Tibial nerve (tissue), 4 donors: ENCODE measurements around the gene CASP9. TPM values are rescaled to one million over a fixed set of nuclear protein-coding genes. Genes with fewer than 3 reads are reported as not detected.

Experiments used
- DNase-seq, 2 donors: peaks; one replicate each; pipeline ENCODE4 v3.0.0-alpha.2; 2019; ENCODE audit warnings: low spot score in 2 of 2
- H3K27ac ChIP-seq, 4 donors: fragments of 200-600 bp; sonication (generic) in 3 of 4; one replicate each; pipeline ENCODE4 v1.5.1; 2017 to 2019; ENCODE audit warnings: mild to moderate bottlenecking in 1 of 4
- H3K27me3 ChIP-seq, 2 donors: fragments of 200-600 bp; sonication (generic) in 1 of 2; one replicate each; pipeline versions ENCODE4 v1.5.1 to v1.6.0; 2017 to 2019
- H3K36me3 ChIP-seq, 3 donors: fragments of 200-600 bp; sonication (generic); one replicate each; pipeline ENCODE4 v1.5.1; 2018 to 2019
- H3K4me1 ChIP-seq, 4 donors: fragments of 200-600 bp; sonication (generic) in 3 of 4; one replicate each; pipeline ENCODE4 v1.5.1; 2017 to 2019
- H3K4me3 ChIP-seq, 4 donors: fragments of 200-600 bp; sonication (generic) in 3 of 4; one replicate each; pipeline ENCODE4 v1.5.1; 2017 to 2019; ENCODE audit warnings: mild to moderate bottlenecking in 1 of 4, moderate library complexity in 1 of 4
- H3K9me3 ChIP-seq, 4 donors: fragments of 200-600 bp; sonication (generic) in 3 of 4; one replicate each; pipeline ENCODE4 v1.5.1; 2017 to 2019
- EP300 ChIP-seq, 2 donors: sonication (generic); formaldehyde crosslinking; IDR thresholded peaks; one replicate each; pipeline ENCODE4 v1.6.1; 2017; ENCODE audit warnings: antibody characterized with exemption in 2 of 2, mild to moderate bottlenecking in 1 of 2
- POLR2A ChIP-seq, 2 donors: fragments of 450-650 bp; IDR thresholded peaks; one replicate each; pipeline ENCODE4 v1.6.1; 2017; ENCODE audit warnings: antibody characterized with exemption in 2 of 2, mild to moderate bottlenecking in 2 of 2, moderate library complexity in 2 of 2
- WGBS, 2 donors: methylation state at CpG; one replicate each; pipeline ENCODE4 v1.1.5; 2018; 5-methylcytosine and 5-hydroxymethylcytosine counted together
- total RNA-seq, 4 donors: library from RNA; depleted of rRNA; stranded (reverse); fragments of >200 nt; gene quantifications; one replicate each; pipeline ENCODE4 v1.1.0, GENCODE V29; 2016
- TF ChIP-seq, protein P1 (sequence below), 5 experiments: fragments of 200-600 bp in 3 of 5; fragments of 450-650 bp in 2 of 5; sonication (generic) in 3 of 5; IDR thresholded peaks; one replicate each; pipeline ENCODE4 v1.5.1; 2016 to 2019; ENCODE audit warnings: antibody characterized with exemption in 5 of 5, mild to moderate bottlenecking in 3 of 5, moderate library complexity in 2 of 5

The CASP9 gene
- total RNA-seq, 4 donors from 2014 or later = 39.6 to 82.8 (median 51.7) TPM

DNA sequence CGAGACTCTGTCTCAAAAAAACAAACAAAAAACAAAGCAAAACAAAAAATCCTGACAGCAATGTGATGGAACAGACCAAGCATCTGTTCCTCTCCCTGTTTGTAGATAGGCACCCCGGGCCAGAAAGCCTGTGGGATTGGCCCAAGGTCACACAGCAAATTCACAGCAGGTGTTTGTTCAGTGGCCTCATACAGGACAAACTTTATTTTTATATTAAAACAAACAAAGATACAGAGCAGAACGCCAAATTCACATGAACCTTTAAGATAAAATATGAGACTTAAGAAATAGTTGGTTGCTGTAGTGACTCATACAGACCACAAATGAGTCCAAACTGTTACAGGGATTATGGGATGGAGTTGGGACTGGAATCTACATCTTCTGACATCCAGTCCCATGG, 69.8 kb downstream of the CASP9 start:
- no peak overlapping the region for H3K27ac ChIP-seq

DNA sequence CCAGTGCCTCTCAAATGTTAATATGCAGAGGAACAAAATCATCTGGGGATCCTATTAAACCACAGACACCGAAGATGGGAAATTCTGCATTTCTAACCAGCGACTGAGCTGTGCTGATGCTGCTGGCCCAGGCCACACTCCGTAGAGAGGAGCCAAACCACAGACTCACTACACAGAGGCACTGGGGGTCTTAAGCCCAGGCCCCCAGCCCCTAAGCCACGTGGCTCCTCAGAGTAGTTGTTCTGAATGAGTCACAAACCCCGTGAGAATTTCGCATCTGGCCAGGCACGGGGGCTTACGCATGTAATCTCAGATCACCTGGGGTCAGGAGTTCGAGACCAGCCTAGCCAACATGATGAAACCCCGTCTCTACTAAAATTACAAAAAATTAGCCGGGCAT, 70.3 kb downstream of the CASP9 start:
- H3K9me3 ChIP-seq = peaks cover 0 to 4% (median 0%) of the 10 kb centered on the region in 4 donors
- no peaks in the 10 kb centered on the region for H3K4me1 ChIP-seq
- no peak for DNase-seq
- TF ChIP-seq, protein P1, sequence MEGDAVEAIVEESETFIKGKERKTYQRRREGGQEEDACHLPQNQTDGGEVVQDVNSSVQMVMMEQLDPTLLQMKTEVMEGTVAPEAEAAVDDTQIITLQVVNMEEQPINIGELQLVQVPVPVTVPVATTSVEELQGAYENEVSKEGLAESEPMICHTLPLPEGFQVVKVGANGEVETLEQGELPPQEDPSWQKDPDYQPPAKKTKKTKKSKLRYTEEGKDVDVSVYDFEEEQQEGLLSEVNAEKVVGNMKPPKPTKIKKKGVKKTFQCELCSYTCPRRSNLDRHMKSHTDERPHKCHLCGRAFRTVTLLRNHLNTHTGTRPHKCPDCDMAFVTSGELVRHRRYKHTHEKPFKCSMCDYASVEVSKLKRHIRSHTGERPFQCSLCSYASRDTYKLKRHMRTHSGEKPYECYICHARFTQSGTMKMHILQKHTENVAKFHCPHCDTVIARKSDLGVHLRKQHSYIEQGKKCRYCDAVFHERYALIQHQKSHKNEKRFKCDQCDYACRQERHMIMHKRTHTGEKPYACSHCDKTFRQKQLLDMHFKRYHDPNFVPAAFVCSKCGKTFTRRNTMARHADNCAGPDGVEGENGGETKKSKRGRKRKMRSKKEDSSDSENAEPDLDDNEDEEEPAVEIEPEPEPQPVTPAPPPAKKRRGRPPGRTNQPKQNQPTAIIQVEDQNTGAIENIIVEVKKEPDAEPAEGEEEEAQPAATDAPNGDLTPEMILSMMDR (IDR thresholded peaks at IDR 0.05) = no peak
- no peak for TF ChIP-seq EP300 (IDR thresholded peaks at IDR 0.05)
- no peak for TF ChIP-seq POLR2A (IDR thresholded peaks at IDR 0.05)
- no peaks in the 10 kb centered on the region for H3K27me3 ChIP-seq
- H3K4me3 ChIP-seq = no peak overlapping the region
- no peaks in the 10 kb centered on the region for H3K36me3 ChIP-seq
- H3K27ac ChIP-seq = no peak overlapping the region
- WGBS, 2 donors = 70 to 84% methylated on average over 11 of the region's 11 CpGs

More for the DNA sequence above, 69.8 kb downstream of the CASP9 start:
- TF ChIP-seq, protein P1 (IDR thresholded peaks at IDR 0.05) = no peak
- TF ChIP-seq EP300 (IDR thresholded peaks at IDR 0.05) (no peak), POLR2A (IDR thresholded peaks at IDR 0.05) (no peak)
- H3K36me3 ChIP-seq = no peaks in the 10 kb centered on the region
- no peak overlapping the region for H3K4me3 ChIP-seq
- DNase-seq = no peak
- no peaks in the 10 kb centered on the region for H3K27me3 ChIP-seq
- no peaks in the 10 kb centered on the region for H3K4me1 ChIP-seq
- 67 to 69% methylated on average over 3 of the region's 3 CpGs for WGBS, 2 donors
- H3K9me3 ChIP-seq = peaks cover 0 to 4% (median 0%) of the 10 kb centered on the region in 4 donors

DNA sequence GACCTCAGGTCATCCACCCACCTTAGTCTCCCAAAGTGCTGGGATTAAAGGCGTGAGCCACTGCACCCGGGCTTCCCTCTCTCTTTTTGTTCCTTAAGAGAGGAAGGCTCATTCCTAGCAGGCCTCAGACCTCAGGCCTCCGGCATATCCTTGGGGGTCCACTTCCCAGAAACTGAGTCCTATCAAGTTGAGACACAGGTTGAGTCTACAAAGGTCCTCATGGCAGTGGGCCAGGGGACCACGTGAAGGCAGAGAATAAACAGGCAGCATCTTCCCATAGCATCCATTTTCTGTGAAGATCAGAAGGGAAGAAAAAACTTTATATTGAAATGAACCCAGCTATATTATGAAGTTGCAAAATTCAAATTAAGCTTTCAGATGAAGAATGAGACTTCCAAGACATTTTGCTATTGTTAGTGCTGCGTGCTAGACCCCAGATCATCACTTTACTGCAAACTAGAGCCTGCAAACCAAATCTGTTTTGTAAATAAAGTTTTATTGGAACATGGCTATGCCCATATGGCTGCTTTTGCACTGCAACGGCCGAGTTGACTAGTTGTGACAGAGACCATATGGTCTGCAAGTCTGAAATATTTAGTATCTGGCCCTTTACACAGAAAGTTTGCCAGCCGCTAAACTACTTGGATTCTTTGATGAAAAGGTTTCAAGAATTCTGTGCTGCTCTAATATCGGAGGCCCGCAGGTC, 71.0 kb downstream of the CASP9 start:
- H3K4me3 ChIP-seq = no peak overlapping the region
- no peak for DNase-seq
- 81 to 85% methylated on average over 10 of the region's 10 CpGs for WGBS, 2 donors
- no peaks in the 10 kb centered on the region for H3K4me1 ChIP-seq
- H3K27ac ChIP-seq = no peak overlapping the region
- H3K36me3 ChIP-seq = no peaks in the 10 kb centered on the region
- no peak for TF ChIP-seq EP300 (IDR thresholded peaks at IDR 0.05)
- TF ChIP-seq POLR2A (IDR thresholded peaks at IDR 0.05) = no peak
- TF ChIP-seq, protein P1 (IDR thresholded peaks at IDR 0.05) = no peak
- peaks cover 0 to 4% (median 0%) of the 10 kb centered on the region in 4 donors for H3K9me3 ChIP-seq
- H3K27me3 ChIP-seq = no peaks in the 10 kb centered on the region

DNA sequence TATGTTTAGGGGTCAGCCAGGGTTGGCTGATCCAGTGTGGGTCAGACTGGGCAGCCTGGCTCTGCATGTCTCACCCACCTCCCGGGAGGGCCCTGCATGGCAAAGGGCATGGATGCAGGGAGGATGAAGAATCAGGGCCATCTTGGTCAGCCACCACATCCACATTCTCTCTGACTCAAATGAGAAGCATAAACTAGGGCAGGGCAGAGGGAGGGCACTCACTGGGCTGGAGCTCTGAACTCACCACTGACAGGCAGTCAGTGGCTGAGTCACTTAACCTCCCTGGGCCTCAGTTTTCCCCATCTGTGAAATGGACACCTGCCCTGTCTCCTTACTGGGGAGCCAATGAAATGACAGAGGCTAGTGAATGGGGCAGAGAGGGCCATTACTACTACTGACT, 71.8 kb downstream of the CASP9 start:
- Histone ChIP-seq H3K27ac (no peak overlapping the region), H3K9me3 (peaks cover 0 to 4% (median 0%) of the 10 kb centered on the region in 4 donors), H3K4me3 (no peak overlapping the region), H3K27me3 (peaks cover 0 to 5% of the 10 kb centered on the region in 2 donors), H3K4me1 (no peaks in the 10 kb centered on the region), H3K36me3 (no peaks in the 10 kb centered on the region)
- DNase-seq = no peak
- 67% methylated on average over 1 of the region's 1 CpG; no CpG with 5 or more reads in 1 of the 2 donors for whole genome bisulfite sequencing, 2 donors
- TF ChIP-seq POLR2A (IDR thresholded peaks at IDR 0.05) (no peak), EP300 (IDR thresholded peaks at IDR 0.05) (no peak)
- TF ChIP-seq, protein P1 (IDR thresholded peaks at IDR 0.05) = no peak

DNA sequence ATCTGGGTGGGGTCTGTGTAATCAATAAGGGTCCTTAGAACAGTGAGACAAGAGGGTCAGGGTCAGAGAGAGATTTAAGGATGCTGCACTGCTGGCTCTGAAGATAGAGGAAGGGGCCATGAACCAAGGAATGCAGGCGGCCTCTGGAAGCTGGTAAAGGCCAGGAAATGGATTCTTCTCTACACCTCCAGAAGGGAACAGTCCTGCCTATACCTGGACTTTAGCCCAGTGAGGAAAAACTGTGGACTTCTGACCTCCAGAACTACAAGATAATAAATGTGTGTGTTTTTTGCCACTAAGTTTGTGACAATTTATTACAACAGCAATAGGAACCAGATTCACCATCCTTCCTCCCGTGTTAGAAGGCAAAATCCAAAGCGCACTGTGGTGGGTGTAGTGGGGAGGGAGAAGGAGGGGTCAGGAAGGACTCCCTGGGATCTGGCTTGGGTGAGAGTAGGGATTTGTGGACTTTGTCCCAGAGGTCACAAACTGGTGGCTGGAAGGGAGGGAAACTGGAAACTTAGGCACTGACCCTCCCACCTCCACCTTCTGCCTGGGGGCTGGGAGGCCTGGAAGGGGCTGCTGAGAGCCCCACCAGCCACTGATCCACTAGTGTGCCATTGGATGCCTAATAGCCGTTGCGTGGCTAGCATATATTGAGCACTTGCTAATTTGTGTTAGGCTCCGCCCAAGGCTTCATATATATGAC, 72.8 kb downstream of the CASP9 start:
- H3K36me3 ChIP-seq = no peaks in the 10 kb centered on the region
- H3K9me3 ChIP-seq = peaks cover 0 to 4% (median 0%) of the 10 kb centered on the region in 4 donors
- H3K27me3 ChIP-seq = peaks cover 0 to 16% of the 10 kb centered on the region in 2 donors
- H3K4me1 ChIP-seq = no peaks in the 10 kb centered on the region
- no peak for TF ChIP-seq POLR2A (IDR thresholded peaks at IDR 0.05)
- no peak for TF ChIP-seq EP300 (IDR thresholded peaks at IDR 0.05)
- TF ChIP-seq, protein P1 (IDR thresholded peaks at IDR 0.05) = no peak
- H3K27ac ChIP-seq = no peak overlapping the region
- 88% methylated on average over 6 of the region's 6 CpGs for WGBS, 2 donors
- H3K4me3 ChIP-seq = no peak overlapping the region
- no peak for DNase-seq
